ENCODE measurements around the gene GLCCI1. TPM values are rescaled to one million over a fixed set of nuclear protein-coding genes. Genes with fewer than 3 reads are reported as not detected.

GLCCI1 gene
- total and polyA plus RNA-seq, 2 of the 8 experiments (the other 6 are each of a cell fraction or from before 2014, with no cell fraction given), result 12.4 to 27.7 TPM

DNA sequence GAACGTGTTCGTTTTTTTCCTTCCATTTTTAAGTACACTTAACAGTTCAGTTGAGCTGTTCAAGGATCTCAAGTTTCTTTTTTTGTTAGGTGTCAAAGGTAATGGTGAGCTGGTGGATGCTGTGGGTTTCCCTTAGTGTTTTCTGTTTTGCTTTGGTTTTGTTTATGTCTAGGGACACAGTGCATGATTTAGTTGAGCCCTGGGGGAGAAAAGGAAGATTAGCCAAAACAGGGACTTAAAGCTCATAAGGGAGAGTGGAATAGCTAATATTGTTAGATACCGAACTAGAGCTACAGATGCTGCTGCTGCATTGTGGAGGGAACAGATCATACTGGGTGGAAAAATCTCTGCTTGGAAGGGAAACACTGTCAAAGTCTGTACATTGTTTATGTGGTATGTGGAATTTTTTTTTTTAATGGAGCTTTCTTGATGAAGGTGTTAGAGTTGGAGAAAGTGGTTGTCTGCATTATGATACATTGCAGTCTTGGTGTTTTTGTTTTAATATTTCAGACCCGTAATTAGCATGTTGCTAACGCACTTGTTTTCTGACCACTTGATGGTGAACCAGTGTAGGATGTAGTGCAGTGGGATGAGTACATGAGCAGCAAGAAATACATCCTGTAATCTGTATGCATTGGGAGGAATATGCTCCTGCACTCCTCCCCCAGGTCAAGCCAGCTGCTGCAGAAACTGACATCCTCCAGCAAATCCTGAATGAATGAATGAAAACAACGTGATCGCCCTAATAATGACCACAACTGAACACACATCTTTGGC is 2.1 kb downstream of the GLCCI1 start:
- H2BK120ac ChIP-seq (replicated peaks; ENCODE audit: low read depth, low read length), result no peak overlapping the region
- CTCF ChIA-PET (ENCODE audit: partially characterized antibody), result interaction anchor here (0.7 to 1.5 kb wide), 5 partner anchors 8 to 309 kb away, joined by 3 to 4 read pairs (median 3); no protein-coding TSS in a partner anchor

More for the DNA sequence above, 2.1 kb downstream of the GLCCI1 start:
- Histone ChIP-seq H3K79me2 (ENCODE audit: control insufficient read depth in 1 of 2, insufficient read depth in 2 of 2, low read length in 2 of 2) (peaks cover 4 to 58% of the 10 kb centered on the region in 2 experiments; a peak in 3 of 4 replicates), H3K4me3 (ENCODE audit: extremely low read depth in 1 of 4, insufficient read depth in 2 of 4, low read depth in 3 of 4, low read length in 4 of 4) (peak overlapping the region; percentile 76 to 92 (median 78)), H2BK15ac (ENCODE audit: low read length) (no peak overlapping the region), H3K27me3 (replicated peaks in 1 of 4; ENCODE audit: control insufficient read depth in 3 of 4, extremely low read depth in 1 of 4, insufficient read depth in 3 of 4, low read length in 3 of 4) (peaks cover 0 to 1% (median 0%) of the 10 kb centered on the region in 4 experiments; a peak in 1 of 7 replicates), H3K9ac (replicated peaks in 1 of 4; ENCODE audit: extremely low read depth in 1 of 4, low read depth in 3 of 4, low read length in 3 of 4) (peak overlapping the region in 1 of 4 experiments; percentile 62; a peak in 1 of 7 replicates), H3K14ac (ENCODE audit: insufficient read length) (no peak overlapping the region), H3K4ac (replicated peaks; ENCODE audit: insufficient read length, low read depth, low read length) (no peak overlapping the region), H3K9me3 (ENCODE audit: insufficient read depth in 2 of 2, low read depth in 1 of 2, low read length in 1 of 2) (no peaks in the 10 kb centered on the region), H3K4me2 (ENCODE audit: insufficient read depth in 1 of 2, low read depth in 2 of 2, low read length in 2 of 2) (peak overlapping the region; percentile 58 to 83), H3K79me1 (ENCODE audit: low read depth, low read length) (no peaks in the 10 kb centered on the region; the same call in 1 of the 2 replicates), H4K91ac (replicated peaks; ENCODE audit: insufficient read length, low read length) (peak overlapping the region; percentile 71), H2AFZ (ENCODE audit: low read length) (no peak overlapping the region), H2BK12ac (ENCODE audit: low read depth, low read length) (no peak overlapping the region), H3K18ac (ENCODE audit: extremely low read depth, low read length) (no peak overlapping the region), H3K23ac (ENCODE audit: insufficient read length) (no peak overlapping the region), H4K8ac (ENCODE audit: extremely low read depth, insufficient read depth, low read length) (no peak overlapping the region), H3K36me3 (ENCODE audit: control insufficient read depth in 2 of 4, insufficient read depth in 4 of 4, low read length in 3 of 4) (no peaks in the 10 kb centered on the region), H3K23me2 (ENCODE audit: low read depth, low read length) (peaks cover 10% of the 10 kb centered on the region), H2BK5ac (ENCODE audit: low read depth, low read length) (no peak overlapping the region), H4K5ac (ENCODE audit: insufficient read length, low read depth, low read length) (no peak overlapping the region), H3K4me1 (replicated peaks in 1 of 4; ENCODE audit: control insufficient read depth in 3 of 4, insufficient read depth in 4 of 4, low read length in 3 of 4) (peaks cover 0 to 16% (median 9%) of the 10 kb centered on the region in 4 experiments; a peak in 5 of 7 replicates), H2BK20ac (ENCODE audit: low read length) (no peak overlapping the region), H3K56ac (replicated peaks; ENCODE audit: insufficient read length, low read depth, low read length) (no peak overlapping the region), H2AK5ac (ENCODE audit: low read depth, low read length) (no peak overlapping the region), H3K27ac (ENCODE audit: low read depth, low read length) (no peak overlapping the region), H4K20me1 (replicated peaks in 1 of 2; ENCODE audit: control insufficient read depth in 1 of 2, insufficient read depth in 2 of 2, low read length in 2 of 2) (peaks cover 5 to 16% of the 10 kb centered on the region in 2 experiments)
- DNase-seq (ENCODE audit: low read depth in 1 of 2, low spot score in 2 of 2), result no peak
- POLR2A ChIA-PET (ENCODE audit: partially characterized antibody), result interaction anchor here (0.7 to 1.2 kb wide), 4 partner anchors 24 to 967 kb away, joined by 3 to 4 read pairs (median 3); no protein-coding TSS in a partner anchor
- peak in 1 of 2 experiments; percentile 33; a peak in 1 of 3 replicates for TF ChIP-seq POLR2A (IDR thresholded peaks at IDR 0.05; ENCODE audit: control extremely low read depth in 1 of 2, low read depth in 2 of 2, low read length in 2 of 2)
- TF ChIP-seq SRF (IDR thresholded peaks at IDR 0.05; ENCODE audit: low read depth, low read length), result no peak
- WGBS, 2 experiments (ENCODE audit: extremely low coverage in 1 of 2, insufficient coverage in 1 of 2, insufficient read length in 1 of 2, insufficient replicate concordance in 2 of 2, low coverage in 1 of 2, low lambda C conversion rate in 2 of 2, missing lambda C conversion rate in 1 of 2), result 32% methylated on average over 7 of the region's 7 CpGs; no CpG with 5 or more reads in 1 of the 2 experiments
- FAIRE-seq, result no peak
